CD4-positive, alpha-beta T cell treated with Interleukin-21 for 1 hour (primary cell): Measurements from ENCODE around the gene GSC2.
"Not testable (repeated sequence)": the region's sequence is repeated elsewhere in the genome, so short reads cannot be mapped to it uniquely, and the experiment has no call there.

ENCODE experiments used
- DNase-seq: peaks from one replicate; pipeline ENCODE4 v3.0.0-alpha.2; 2020

GSC2 gene

GRCh38 chr22:19178065-19178656, 28.1 kb upstream of the GSC2 start:
- peak; percentile 64 for DNase-seq

- DNase-seq: no peak
Measured at GRCh38 chr22:19177164-19178064, 27.3 kb upstream of the GSC2 start.

- DNase-seq: no peak
Measured at GRCh38 chr22:19176732-19177131, 26.6 kb upstream of the GSC2 start.

- DNase-seq: no peak
Measured at GRCh38 chr22:19176175-19176643, 26.1 kb upstream of the GSC2 start.

DNA sequence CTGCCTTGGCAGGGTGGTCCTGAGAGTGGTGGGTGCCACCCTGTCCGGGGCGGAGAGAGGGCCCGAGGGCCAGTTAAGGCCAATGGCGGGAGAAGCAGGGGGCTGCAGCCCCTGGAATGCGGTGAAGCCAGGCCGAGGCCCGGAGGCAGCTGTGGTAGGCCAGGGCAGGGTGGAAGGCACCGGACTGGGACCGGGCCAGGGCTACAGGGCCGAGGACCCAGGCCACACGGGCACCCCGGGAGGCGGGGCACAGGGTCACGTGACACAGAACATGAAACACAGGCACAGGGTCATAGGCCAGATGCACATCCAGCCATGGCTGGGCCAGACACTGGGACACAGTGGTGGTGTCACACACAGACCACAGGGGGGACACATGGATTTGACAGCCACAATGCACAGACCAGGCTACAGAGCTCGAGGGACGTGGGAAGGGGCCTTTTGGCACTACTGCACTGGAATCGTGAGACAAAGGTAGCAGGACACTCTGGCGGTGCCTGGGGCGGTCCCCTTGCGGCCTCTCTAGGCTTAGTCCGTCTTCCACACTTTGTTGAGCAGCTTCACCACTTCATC, 25.6 kb upstream of the GSC2 start:
- DNase-seq: no peak

DNA sequence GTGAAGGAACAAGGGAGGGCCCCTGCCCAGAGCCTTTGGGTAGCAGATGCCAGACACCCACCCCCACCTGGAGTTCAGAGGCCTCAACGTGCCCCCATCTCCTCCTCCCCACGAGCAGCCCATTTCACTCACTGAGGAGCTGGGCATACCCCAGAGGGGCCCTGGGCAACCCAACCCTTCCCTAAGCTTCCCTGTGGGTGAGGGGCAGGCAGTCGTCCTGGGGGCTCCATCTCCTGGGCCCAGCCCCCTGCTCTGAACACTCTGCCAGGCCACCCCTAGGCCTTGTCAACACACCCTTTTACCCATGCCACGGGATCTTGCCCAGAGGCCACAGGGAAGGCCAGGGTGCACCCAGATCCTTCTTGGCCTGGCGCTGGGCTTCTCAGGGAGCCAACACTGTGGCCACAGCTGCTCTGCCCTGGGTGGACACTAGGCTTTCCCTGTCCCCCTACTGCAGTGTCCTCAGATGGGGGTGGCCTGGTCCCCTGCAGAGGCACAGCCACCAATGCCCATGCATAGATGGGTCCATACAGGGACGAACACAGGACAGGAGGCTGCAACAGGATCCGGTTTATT, 25.0 kb upstream of the GSC2 start:
- no peak for DNase-seq

DNA sequence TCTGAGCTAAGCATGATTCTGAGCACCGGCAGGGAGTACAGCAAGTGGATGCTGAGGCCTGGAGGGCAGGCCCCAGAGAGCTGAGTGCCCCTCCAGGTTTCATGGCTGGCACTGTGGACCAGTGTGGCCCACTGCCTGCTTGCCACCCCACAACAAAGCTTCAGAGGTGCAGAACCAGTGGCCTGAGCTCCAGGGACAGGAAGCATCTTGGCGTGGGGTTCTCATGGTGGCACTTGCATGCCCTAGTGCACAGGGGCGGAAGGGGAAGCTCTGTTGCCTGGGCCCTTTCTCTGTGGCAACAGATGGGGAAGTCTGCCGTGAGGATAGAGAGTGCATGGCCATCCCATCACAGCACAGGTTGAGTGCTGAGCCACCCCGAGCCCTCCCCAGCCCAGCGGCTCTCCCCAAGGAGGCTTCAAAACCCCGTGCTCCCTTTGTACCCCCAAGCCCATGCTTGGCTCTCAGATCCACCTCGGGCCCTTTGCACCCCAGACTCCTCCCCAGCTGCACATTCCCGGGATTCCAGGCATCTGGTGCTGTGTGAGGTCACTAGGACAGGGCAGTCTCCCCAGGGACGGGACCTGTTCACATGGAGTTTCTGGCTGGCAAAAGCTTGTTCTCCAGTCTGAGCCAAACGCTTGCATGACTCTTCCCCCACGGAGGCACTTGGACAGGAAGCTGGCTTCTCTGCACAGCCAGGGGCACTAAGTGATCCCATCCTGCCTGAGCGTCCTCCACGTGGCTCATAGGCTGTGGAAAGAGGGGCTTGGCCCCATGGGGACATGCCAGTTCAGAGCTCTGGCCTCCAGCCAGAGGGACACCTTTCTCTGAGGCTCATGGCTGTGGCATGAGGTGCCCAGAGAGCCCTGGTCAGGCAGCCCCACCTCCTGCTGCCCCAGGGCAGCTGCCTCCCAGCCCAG, 24.3 kb upstream of the GSC2 start:
- DNase-seq: no peak

DNA sequence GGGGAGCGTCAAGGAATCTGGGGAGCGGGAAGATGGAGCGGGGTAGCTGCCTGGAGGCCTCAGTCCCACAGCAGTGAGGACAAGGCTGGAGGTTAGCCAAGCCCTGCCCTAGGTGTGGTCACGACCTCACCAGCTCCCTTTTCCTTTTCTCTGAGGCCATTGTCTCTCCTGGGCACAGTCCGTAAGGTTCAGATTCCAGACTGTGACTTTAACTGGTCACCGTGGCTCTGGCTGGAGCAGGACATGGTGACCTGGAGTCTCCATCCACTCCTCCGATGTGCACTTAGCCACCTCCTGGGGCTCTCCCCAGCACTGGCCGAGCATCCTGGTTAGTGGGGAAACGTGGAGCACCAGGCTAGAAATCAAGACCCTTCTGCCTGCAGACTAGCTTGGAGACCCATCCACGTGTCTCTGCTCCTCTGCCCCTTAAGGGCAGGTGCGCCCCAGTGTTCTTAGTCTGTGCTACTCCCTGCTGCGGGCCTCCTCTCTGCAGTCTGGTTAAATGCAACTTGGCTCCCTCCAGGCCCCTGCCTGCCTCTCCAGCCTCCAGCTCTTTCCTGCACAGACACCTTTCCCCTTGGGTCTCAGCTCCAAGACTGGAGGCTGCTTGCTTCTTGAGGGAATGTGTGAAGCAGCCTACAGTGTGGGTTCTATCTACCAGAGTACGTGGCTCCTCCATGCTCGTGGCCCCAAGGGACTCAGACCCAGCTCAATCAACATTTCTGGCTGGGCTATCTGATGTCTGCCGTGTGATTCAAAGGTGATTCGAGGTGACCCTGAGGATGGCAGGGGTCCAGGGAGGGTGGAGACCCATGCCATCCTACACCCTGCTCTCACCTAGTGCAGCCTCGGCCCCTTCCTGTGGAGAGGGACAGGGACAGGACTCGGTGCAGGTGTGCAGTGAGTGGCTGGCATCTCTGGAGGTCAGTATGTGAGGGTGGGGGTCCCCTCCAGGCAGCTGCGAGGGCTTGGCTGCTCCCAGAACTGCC, 23.2 kb upstream of the GSC2 start:
- no peak for DNase-seq

DNA sequence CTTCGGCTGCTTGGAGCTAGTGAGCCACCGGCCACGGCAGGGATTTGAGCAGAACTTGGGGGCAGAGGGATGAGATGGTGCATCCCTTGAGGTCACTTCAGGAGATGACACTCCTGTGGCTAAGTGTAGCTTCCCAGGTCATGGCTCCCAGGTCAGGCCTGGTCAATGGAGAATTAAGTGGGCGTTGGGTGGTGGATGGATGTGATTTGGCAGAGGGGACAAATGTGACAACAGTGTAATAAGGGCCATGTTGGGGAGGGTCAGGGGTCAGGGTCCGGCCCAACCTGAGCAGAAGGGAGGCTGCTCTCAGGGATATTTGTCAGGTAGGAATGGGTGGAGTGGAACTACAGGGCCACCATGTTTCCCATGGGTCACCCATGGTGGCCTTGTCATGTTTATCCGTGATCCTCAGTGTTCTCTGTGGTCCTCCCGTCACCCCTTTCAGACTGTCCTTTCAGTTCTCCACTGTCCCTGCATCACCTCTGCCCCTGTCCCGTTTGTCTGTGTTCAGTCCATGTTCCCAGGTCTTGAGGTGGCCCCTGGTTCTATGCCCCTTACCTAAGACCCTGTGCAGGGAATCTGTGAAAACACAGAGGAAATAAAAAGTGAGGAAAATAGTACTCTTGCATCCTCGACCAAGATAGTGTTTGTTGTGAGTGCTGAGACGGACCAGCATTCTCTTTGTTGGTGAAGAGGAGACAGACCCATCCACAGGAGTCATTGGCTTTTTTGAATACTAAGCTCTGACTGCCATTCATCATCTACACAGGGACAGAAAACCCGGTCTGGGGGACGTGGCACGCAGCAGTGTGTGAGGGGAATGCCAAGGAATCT, 22.3 kb upstream of the GSC2 start:
- DNase-seq: no peak

DNA sequence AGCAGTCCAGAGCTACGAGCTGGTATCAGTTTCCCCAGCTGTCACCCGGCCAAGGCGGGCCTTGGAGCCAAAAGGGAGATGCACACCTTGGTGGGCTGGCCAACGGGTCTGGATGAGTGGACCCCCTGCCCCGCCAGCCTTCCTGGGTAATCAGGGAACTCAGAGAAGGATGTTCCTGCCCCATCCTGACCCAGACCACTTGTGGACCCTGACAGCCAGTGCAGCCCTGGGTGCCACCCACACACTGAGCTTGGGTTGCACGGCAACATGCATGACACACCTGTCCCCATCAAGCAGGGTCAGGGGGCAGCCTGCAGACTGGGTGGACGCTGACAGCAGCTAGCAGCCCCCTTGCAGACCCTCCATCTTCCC, 19.8 kb upstream of the GSC2 start:
- no peak for DNase-seq

GRCh38 chr22:19169002-19169946, 19.2 kb upstream of the GSC2 start:
- DNase-seq: no peak

DNA sequence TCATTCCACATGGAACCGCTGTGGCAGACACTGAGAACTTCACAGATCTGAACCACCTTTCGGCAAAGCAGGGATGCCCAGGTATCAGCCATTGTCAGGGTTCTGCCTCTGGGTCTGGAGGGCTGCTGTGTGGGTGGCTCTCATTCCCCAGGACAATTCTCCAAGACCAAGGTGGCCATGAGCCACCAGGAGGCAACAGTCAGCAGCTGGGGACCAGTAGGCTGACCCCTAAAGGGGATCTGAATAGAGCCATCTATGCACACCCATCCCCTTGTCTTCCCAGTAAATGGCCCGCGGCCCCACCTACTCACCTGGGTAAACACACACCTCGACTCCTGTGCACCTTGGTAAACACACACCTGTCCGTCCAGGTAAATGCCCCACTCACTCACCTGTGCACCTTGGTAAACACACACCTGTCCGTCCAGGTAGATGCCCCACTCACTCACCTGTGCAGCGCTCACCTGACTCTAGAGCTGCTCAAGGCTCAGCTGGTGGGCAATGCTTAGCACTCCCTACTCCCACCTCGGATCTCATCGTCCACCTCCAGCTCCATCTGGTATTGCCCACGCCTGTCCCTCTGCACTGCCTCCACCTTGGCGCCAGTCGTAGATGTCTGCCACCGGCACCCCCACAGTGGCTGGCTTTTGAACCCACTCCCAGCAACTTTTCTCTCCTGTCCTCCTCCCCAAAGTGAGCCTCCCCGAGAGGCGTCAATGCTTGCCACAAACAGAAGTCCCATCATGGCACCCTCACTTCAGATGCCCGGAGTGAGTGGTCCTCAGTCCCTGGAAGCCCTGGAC, 18.2 kb upstream of the GSC2 start:
- no peak for DNase-seq

GRCh38 chr22:19167106-19167869, 17.2 kb upstream of the GSC2 start:
- DNase-seq: no peak

DNA sequence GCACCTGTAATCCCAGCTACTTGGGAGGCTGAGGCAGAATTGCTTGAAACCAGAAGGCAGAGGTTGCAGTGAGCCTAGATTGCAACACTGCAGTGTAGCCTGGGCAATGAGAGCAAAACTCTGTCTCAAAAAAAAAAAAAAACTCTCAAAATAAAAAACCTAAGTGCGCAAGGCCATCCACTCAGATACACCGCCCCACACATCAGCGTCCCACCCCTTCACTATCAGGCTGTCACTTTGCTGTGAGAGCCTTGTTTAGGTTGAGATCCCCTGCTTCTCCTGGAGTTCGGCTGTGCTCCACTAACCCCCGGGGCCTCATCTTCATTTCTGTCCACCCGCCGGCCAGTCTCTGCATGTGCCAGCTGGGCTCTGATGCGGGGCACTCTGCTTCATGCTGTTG, 16.3 kb upstream of the GSC2 start:
- DNase-seq: no peak

- no peak for DNase-seq
Measured at GRCh38 chr22:19164425-19164824, 14.3 kb upstream of the GSC2 start.

DNA sequence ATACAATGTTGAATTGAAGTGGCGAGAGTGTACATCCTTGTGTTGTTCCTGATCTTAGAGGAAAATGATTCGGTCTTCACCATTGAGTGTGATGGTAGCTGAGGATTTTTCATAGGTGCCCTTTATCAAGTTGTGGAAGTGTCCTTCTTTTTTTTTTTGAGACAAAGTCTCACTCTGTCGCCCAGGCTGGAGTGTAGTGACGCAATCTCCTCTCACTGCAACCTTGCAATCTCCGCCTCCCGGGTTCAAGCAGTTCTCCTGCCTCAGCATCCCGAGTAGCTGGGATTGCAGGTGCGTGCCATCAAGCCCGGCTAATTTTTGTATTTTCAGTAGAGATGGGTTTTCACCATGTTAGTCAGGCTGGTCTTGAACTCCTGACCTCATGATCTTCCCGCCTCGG, 8.6 kb upstream of the GSC2 start:
- not testable (repeated sequence) for DNase-seq

DNA sequence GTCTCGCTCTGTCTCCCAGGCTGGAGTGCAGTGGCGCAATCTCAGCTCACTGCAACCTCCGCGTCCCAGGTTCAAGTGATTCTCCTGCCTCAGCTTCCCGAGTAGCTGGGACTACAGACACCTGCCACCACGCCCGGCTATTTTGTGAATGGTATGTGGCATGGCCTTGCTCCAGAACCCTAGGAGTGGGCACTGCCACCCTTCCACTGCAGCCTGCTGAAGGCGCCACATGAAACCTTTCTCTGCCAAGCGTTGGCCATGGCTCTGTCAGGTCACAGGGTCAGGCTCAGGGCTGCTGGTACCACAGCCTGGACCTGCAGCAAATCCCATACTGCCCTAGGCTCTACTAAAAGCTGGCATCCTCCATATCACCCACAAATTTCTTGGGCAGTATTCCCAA, 6.0 kb upstream of the GSC2 start:
- not testable (repeated sequence) for DNase-seq
